ENCODE data around the gene DVL1. TPM values are rescaled to one million over a fixed set of nuclear protein-coding genes. Genes with fewer than 3 reads are reported as not detected.

DVL1 gene
- total and polyA plus RNA-seq, 9 of the 15 experiments (the other 6 are each of a cell fraction or from before 2014, with no cell fraction given): 0.62 to 135 (median 24.3) TPM

DNA sequence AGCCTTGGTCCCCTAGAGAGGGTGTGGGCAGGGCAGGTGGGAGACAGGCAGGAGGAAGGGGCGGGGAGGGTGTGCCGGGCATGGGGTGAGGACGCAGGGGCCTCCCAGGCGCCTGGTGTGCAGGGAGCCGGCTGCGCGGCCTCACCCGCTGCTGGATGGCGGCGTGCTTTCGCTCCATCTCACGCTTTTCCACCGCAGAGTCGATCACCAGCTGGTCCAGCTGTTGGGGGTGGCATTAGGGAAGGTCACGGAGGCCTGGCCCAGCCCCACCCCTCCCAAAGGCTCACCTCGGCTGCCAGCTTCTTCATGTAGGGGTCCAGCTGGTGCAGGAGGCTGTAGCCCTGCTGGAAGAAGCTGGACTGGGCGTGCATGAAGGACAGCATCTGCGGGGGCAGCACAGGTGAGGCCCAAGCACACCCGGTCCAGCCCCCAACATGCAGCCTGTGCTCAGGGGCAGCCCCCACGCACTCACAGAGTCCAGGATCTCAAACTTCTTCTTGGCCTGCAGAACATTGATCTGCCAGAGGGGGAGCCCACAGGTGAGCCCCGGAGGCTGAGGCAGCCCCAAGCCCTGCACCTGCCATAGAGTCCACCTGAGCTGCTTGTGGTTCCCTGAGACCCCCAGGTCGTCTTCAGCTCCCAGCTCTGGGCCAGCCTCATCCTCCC lies 49.4 kb downstream of the DVL1 start (continued):
- TF ChIP-seq, protein P1, sequence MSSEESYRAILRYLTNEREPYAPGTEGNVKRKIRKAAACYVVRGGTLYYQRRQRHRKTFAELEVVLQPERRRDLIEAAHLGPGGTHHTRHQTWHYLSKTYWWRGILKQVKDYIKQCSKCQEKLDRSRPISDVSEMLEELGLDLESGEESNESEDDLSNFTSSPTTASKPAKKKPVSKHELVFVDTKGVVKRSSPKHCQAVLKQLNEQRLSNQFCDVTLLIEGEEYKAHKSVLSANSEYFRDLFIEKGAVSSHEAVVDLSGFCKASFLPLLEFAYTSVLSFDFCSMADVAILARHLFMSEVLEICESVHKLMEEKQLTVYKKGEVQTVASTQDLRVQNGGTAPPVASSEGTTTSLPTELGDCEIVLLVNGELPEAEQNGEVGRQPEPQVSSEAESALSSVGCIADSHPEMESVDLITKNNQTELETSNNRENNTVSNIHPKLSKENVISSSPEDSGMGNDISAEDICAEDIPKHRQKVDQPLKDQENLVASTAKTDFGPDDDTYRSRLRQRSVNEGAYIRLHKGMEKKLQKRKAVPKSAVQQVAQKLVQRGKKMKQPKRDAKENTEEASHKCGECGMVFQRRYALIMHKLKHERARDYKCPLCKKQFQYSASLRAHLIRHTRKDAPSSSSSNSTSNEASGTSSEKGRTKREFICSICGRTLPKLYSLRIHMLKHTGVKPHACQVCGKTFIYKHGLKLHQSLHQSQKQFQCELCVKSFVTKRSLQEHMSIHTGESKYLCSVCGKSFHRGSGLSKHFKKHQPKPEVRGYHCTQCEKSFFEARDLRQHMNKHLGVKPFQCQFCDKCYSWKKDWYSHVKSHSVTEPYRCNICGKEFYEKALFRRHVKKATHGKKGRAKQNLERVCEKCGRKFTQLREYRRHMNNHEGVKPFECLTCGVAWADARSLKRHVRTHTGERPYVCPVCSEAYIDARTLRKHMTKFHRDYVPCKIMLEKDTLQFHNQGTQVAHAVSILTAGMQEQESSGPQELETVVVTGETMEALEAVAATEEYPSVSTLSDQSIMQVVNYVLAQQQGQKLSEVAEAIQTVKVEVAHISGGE (CRISPR knock-in tag; IDR thresholded peaks at IDR 0.05): no peak
- TF ChIP-seq, protein P2, sequence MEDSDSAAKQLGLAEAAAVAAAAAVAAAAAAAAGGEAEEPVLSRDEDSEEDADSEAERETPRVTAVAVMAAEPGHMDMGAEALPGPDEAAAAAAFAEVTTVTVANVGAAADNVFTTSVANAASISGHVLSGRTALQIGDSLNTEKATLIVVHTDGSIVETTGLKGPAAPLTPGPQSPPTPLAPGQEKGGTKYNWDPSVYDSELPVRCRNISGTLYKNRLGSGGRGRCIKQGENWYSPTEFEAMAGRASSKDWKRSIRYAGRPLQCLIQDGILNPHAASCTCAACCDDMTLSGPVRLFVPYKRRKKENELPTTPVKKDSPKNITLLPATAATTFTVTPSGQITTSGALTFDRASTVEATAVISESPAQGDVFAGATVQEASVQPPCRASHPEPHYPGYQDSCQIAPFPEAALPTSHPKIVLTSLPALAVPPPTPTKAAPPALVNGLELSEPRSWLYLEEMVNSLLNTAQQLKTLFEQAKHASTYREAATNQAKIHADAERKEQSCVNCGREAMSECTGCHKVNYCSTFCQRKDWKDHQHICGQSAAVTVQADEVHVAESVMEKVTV (CRISPR knock-in tag; IDR thresholded peaks at IDR 0.05): no peak
- TF ChIP-seq CEBPB (tag; IDR thresholded peaks at IDR 0.05): no peak
- TF ChIP-seq ZNF253 (CRISPR knock-in tag; conservative IDR thresholded peaks at IDR 0.05): no peak
- no peak for TF ChIP-seq POLR2B (IDR thresholded peaks at IDR 0.05; ENCODE audit: low read depth, partially characterized antibody)
- TF ChIP-seq, protein P3, sequence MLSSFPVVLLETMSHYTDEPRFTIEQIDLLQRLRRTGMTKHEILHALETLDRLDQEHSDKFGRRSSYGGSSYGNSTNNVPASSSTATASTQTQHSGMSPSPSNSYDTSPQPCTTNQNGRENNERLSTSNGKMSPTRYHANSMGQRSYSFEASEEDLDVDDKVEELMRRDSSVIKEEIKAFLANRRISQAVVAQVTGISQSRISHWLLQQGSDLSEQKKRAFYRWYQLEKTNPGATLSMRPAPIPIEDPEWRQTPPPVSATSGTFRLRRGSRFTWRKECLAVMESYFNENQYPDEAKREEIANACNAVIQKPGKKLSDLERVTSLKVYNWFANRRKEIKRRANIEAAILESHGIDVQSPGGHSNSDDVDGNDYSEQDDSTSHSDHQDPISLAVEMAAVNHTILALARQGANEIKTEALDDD (IDR thresholded peaks at IDR 0.05): no peak
- TF ChIP-seq COPS2 (conservative IDR thresholded peaks at IDR 0.05): no peak
- no peak for TF ChIP-seq ZNF561 (CRISPR knock-in tag; conservative IDR thresholded peaks at IDR 0.05)
- no peak for TF ChIP-seq BRD4 (IDR thresholded peaks at IDR 0.05)
- TF ChIP-seq BDP1 (IDR thresholded peaks at IDR 0.05; ENCODE audit: insufficient read depth, insufficient read length): no peak
- TF ChIP-seq, protein P4, sequence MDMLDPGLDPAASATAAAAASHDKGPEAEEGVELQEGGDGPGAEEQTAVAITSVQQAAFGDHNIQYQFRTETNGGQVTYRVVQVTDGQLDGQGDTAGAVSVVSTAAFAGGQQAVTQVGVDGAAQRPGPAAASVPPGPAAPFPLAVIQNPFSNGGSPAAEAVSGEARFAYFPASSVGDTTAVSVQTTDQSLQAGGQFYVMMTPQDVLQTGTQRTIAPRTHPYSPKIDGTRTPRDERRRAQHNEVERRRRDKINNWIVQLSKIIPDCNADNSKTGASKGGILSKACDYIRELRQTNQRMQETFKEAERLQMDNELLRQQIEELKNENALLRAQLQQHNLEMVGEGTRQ (CRISPR knock-in tag; IDR thresholded peaks at IDR 0.05): no peak
- TF ChIP-seq ARID2 (IDR thresholded peaks at IDR 0.05): no peak
- TF ChIP-seq, protein P5, sequence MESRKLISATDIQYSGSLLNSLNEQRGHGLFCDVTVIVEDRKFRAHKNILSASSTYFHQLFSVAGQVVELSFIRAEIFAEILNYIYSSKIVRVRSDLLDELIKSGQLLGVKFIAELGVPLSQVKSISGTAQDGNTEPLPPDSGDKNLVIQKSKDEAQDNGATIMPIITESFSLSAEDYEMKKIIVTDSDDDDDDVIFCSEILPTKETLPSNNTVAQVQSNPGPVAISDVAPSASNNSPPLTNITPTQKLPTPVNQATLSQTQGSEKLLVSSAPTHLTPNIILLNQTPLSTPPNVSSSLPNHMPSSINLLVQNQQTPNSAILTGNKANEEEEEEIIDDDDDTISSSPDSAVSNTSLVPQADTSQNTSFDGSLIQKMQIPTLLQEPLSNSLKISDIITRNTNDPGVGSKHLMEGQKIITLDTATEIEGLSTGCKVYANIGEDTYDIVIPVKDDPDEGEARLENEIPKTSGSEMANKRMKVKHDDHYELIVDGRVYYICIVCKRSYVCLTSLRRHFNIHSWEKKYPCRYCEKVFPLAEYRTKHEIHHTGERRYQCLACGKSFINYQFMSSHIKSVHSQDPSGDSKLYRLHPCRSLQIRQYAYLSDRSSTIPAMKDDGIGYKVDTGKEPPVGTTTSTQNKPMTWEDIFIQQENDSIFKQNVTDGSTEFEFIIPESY (CRISPR knock-in tag; IDR thresholded peaks at IDR 0.05): peak; percentile 43; the same call in 1 of the 2 replicates
- no peak for TF ChIP-seq ZBED1 (IDR thresholded peaks at IDR 0.05)
- TF ChIP-seq SMARCA4 (IDR thresholded peaks at IDR 0.05): no peak
- TF ChIP-seq ZNF695 (CRISPR knock-in tag; IDR thresholded peaks at IDR 0.05): no peak
- TF ChIP-seq STAT5B (CRISPR knock-in tag; IDR thresholded peaks at IDR 0.05): no peak
- no peak for TF ChIP-seq SREBF2 (CRISPR knock-in tag; IDR thresholded peaks at IDR 0.05)
- no peak for TF ChIP-seq FOSL1 (tag; conservative IDR thresholded peaks at IDR 0.05)
- TF ChIP-seq NCOA1 (IDR thresholded peaks at IDR 0.05; ENCODE audit: low read depth): no peak
